Measurements from ENCODE around the gene MNX1.

MNX1 gene

GRCh38 chr7:157001920-157002818 is 8.3 kb downstream of the MNX1 start:
- no peak for TF ChIP-seq CTCF (IDR thresholded peaks at IDR 0.05; ENCODE audit: low read length, missing control alignments)
- H3K4me3 ChIP-seq (replicated peaks; ENCODE audit: low read depth, low read length), result no peak overlapping the region
- DNase-seq (ENCODE audit: low read depth), result no peak

GRCh38 chr7:157000741-157001653 is 9.5 kb downstream of the MNX1 start:
- no peak for TF ChIP-seq CTCF (IDR thresholded peaks at IDR 0.05; ENCODE audit: low read length, missing control alignments)
- DNase-seq (ENCODE audit: low read depth), result no peak
- no peak overlapping the region for H3K4me3 ChIP-seq (replicated peaks; ENCODE audit: low read depth, low read length)

GRCh38 chr7:156999958-157000726 is 10.3 kb downstream of the MNX1 start:
- peak overlapping the region; percentile 37 for H3K4me3 ChIP-seq (replicated peaks; ENCODE audit: low read depth, low read length)
- TF ChIP-seq CTCF (IDR thresholded peaks at IDR 0.05; ENCODE audit: low read length, missing control alignments), result no peak
- DNase-seq (ENCODE audit: low read depth), result no peak

- DNase-seq (ENCODE audit: low read depth), result no peak
- peak overlapping the region; percentile 14 for H3K4me3 ChIP-seq (replicated peaks; ENCODE audit: low read depth, low read length)
- no peak for TF ChIP-seq CTCF (IDR thresholded peaks at IDR 0.05; ENCODE audit: low read length, missing control alignments)
Measured at GRCh38 chr7:156998988-156999957, 11.2 kb downstream of the MNX1 start.

GRCh38 chr7:156994417-156994816 is 16.0 kb downstream of the MNX1 start:
- no peak for TF ChIP-seq CTCF (IDR thresholded peaks at IDR 0.05; ENCODE audit: low read length, missing control alignments)
- DNase-seq (ENCODE audit: low read depth), result no peak
- H3K4me3 ChIP-seq (replicated peaks; ENCODE audit: low read depth, low read length), result no peak overlapping the region

- no peak for DNase-seq (ENCODE audit: low read depth)
- TF ChIP-seq CTCF (IDR thresholded peaks at IDR 0.05; ENCODE audit: low read length, missing control alignments), result no peak
- no peak overlapping the region for H3K4me3 ChIP-seq (replicated peaks; ENCODE audit: low read depth, low read length)
Measured at GRCh38 chr7:156993925-156994235, 16.6 kb downstream of the MNX1 start.
